Glutamatergic neuron (in vitro differentiated cells): ENCODE measurements around the gene ELP6. TPM values are rescaled to one million over a fixed set of nuclear protein-coding genes. Genes with fewer than 3 reads are reported as not detected.
A peak's percentile ranks its signal among the peaks of the same experiment; 100 is the strongest.

Source experiments
- DNase-seq: peaks from one replicate; pipeline ENCODE4 v3.0.0; 2022
- H3K27ac Mint-ChIP-seq: one replicate; pipeline ENCODE4 v1.8.0; 2020; ENCODE audit warnings: mild to moderate bottlenecking, mixed read lengths, inconsistent platforms; ENCODE audit not compliant: unreplicated experiment
- H3K27me3 Mint-ChIP-seq: one replicate; pipeline ENCODE4 v1.8.0; 2020; ENCODE audit warnings: mild to moderate bottlenecking, moderate library complexity, mixed read lengths, inconsistent platforms; ENCODE audit not compliant: unreplicated experiment
- H3K36me3 Mint-ChIP-seq: one replicate; pipeline ENCODE4 v1.8.0; 2020; ENCODE audit warnings: mild to moderate bottlenecking, mixed read lengths, inconsistent platforms; ENCODE audit not compliant: unreplicated experiment
- H3K4me1 Mint-ChIP-seq: one replicate; pipeline ENCODE4 v1.8.0; 2020; ENCODE audit warnings: mild to moderate bottlenecking, low read depth, mixed read lengths, inconsistent platforms; ENCODE audit not compliant: unreplicated experiment
- H3K4me3 Mint-ChIP-seq: one replicate; pipeline ENCODE4 v1.8.0; 2020; ENCODE audit warnings: mild to moderate bottlenecking, mixed read lengths, inconsistent platforms; ENCODE audit not compliant: unreplicated experiment
- H3K9me3 Mint-ChIP-seq: one replicate; pipeline ENCODE4 v1.8.0; 2020; ENCODE audit warnings: mild to moderate bottlenecking, moderate library complexity, mixed read lengths, inconsistent platforms; ENCODE audit not compliant: unreplicated experiment
- total RNA-seq: library from RNA; stranded (reverse); fragmentation: NEBNext Ultra II Directional; extraction: Animal tissue kit (Norgen Biotek cat#: 25700); gene quantifications from one replicate; pipeline ENCODE4 v1.2.1, GENCODE V29; 2021; ENCODE audit not compliant: unreplicated experiment
- TF ChIP-seq, protein P1 (sequence below): fragments of 200-600 bp; sonication (generic); IDR thresholded peaks from one replicate; pipeline ENCODE4 v1.5.0; 2021; ENCODE audit not compliant: partially characterized antibody, unreplicated experiment

The ELP6 gene
- total RNA-seq, 1 donor from 2014 or later, result 40.0 TPM

DNA sequence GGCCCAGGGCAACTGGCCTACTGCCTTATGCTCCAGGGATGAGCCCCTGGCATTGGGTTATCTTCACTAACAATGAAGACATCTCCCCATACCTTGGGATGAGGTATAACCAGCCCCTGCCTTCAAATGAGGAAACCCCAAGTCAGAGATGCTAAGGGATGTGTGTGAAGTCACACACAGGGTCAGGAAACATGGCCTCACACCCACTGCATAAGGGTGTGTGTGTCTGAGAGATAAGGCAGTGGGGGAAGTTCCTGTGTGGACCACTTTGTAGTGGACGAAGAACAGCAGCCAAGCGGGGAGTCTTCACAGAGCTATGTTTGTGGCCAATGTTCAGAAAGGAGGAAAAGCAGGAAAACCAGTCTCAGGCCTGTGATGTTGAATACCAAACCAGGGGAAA lies 10.5 kb downstream of the ELP6 start:
- peaks cover 8% of the 10 kb centered on the region for H3K27me3 Mint-ChIP-seq
- TF ChIP-seq, protein P1, sequence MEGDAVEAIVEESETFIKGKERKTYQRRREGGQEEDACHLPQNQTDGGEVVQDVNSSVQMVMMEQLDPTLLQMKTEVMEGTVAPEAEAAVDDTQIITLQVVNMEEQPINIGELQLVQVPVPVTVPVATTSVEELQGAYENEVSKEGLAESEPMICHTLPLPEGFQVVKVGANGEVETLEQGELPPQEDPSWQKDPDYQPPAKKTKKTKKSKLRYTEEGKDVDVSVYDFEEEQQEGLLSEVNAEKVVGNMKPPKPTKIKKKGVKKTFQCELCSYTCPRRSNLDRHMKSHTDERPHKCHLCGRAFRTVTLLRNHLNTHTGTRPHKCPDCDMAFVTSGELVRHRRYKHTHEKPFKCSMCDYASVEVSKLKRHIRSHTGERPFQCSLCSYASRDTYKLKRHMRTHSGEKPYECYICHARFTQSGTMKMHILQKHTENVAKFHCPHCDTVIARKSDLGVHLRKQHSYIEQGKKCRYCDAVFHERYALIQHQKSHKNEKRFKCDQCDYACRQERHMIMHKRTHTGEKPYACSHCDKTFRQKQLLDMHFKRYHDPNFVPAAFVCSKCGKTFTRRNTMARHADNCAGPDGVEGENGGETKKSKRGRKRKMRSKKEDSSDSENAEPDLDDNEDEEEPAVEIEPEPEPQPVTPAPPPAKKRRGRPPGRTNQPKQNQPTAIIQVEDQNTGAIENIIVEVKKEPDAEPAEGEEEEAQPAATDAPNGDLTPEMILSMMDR, result no peak
- no peaks in the 10 kb centered on the region for H3K36me3 Mint-ChIP-seq
- H3K4me1 Mint-ChIP-seq, result no peaks in the 10 kb centered on the region
- no peak overlapping the region for H3K4me3 Mint-ChIP-seq
- no peak overlapping the region for H3K27ac Mint-ChIP-seq
- DNase-seq, result no peak
- no peaks in the 10 kb centered on the region for H3K9me3 Mint-ChIP-seq

DNA sequence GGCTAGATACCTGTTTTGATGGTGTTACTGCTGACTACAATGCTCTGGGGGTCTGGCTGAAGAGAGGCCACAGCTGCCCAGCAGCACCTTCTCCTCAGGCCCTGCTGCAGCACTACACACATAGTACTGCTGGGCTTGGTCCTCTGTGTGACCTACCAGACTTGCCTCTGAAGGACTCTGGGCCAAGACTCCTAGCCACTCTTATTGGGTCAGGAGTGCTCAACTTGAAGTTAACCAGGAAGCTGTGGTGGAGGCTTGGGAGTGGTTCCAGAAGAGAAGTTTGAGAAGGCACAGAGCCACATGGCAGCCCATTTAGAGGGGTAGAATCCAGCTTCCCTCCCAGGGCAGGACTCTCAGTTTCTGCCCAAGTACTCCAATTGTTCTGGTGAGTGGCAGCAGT lies 16.6 kb downstream of the ELP6 start:
- Mint-ChIP-seq H3K36me3 (no peaks in the 10 kb centered on the region), H3K4me1 (no peaks in the 10 kb centered on the region), H3K27ac (peak overlapping the region; percentile 55), H3K9me3 (no peaks in the 10 kb centered on the region), H3K27me3 (peaks cover 8% of the 10 kb centered on the region), H3K4me3 (no peak overlapping the region)
- no peak for DNase-seq
- TF ChIP-seq, protein P1, result no peak

GRCh38 chr3:47495886-47496285 lies 17.6 kb downstream of the ELP6 start:
- Mint-ChIP-seq H3K36me3 (no peaks in the 10 kb centered on the region), H3K27me3 (peaks cover 10% of the 10 kb centered on the region), H3K4me1 (peaks cover 7% of the 10 kb centered on the region)

GRCh38 chr3:47495111-47495510 lies 18.4 kb downstream of the ELP6 start:
- Mint-ChIP-seq H3K4me1 (peaks cover 8% of the 10 kb centered on the region), H3K27ac (no peak overlapping the region), H3K9me3 (peaks cover 3% of the 10 kb centered on the region), H3K4me3 (no peak overlapping the region), H3K27me3 (peaks cover 10% of the 10 kb centered on the region), H3K36me3 (no peaks in the 10 kb centered on the region)
- TF ChIP-seq, protein P1, result no peak
- no peak for DNase-seq

More at GRCh38 chr3:47495886-47496285, 17.6 kb downstream of the ELP6 start:
- TF ChIP-seq, protein P1, result no peak
- Mint-ChIP-seq H3K4me3 (no peak overlapping the region), H3K9me3 (peaks cover 3% of the 10 kb centered on the region), H3K27ac (no peak overlapping the region)
- DNase-seq, result no peak

GRCh38 chr3:47491777-47492176 lies 21.7 kb downstream of the ELP6 start:
- peaks cover 8% of the 10 kb centered on the region for H3K4me1 Mint-ChIP-seq
- no peaks in the 10 kb centered on the region for H3K36me3 Mint-ChIP-seq
- no peak for DNase-seq
- peak overlapping the region; percentile 86 for H3K27ac Mint-ChIP-seq
- TF ChIP-seq, protein P1, result no peak
- peaks cover 3% of the 10 kb centered on the region for H3K9me3 Mint-ChIP-seq
- H3K4me3 Mint-ChIP-seq, result no peak overlapping the region
- peaks cover 2% of the 10 kb centered on the region for H3K27me3 Mint-ChIP-seq
